Measurements from ENCODE around the gene SLC25A39. TPM values are rescaled to one million over a fixed set of nuclear protein-coding genes. Genes with fewer than 3 reads are reported as not detected.

Gene SLC25A39
- total RNA-seq, 2 experiments from 2014 or later: 149 to 153 TPM

- intact Hi-C loops (cut with micrococcal nuclease): no loop called here
- POLR2A ChIA-PET: interaction anchor here (0.8 kb wide), 1 partner anchor 16 kb away, joined by 3 read pairs; no protein-coding TSS in a partner anchor
- no peak overlapping the region for H3K27ac Mint-ChIP-seq
- TF ChIP-seq, protein P1, sequence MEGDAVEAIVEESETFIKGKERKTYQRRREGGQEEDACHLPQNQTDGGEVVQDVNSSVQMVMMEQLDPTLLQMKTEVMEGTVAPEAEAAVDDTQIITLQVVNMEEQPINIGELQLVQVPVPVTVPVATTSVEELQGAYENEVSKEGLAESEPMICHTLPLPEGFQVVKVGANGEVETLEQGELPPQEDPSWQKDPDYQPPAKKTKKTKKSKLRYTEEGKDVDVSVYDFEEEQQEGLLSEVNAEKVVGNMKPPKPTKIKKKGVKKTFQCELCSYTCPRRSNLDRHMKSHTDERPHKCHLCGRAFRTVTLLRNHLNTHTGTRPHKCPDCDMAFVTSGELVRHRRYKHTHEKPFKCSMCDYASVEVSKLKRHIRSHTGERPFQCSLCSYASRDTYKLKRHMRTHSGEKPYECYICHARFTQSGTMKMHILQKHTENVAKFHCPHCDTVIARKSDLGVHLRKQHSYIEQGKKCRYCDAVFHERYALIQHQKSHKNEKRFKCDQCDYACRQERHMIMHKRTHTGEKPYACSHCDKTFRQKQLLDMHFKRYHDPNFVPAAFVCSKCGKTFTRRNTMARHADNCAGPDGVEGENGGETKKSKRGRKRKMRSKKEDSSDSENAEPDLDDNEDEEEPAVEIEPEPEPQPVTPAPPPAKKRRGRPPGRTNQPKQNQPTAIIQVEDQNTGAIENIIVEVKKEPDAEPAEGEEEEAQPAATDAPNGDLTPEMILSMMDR (IDR thresholded peaks at IDR 0.05): no peak
- DNase-seq (no peak), ATAC-seq (no peak)
- CTCF ChIA-PET: no interaction called here
- H3K27me3 Mint-ChIP-seq: peaks cover 30% of the 10 kb centered on the region
- H3K4me1 Mint-ChIP-seq (ENCODE audit: low read depth): peaks cover 18% of the 10 kb centered on the region
- no peaks in the 10 kb centered on the region for H3K36me3 Mint-ChIP-seq (ENCODE audit: low read depth)
- H3K9me3 Mint-ChIP-seq: no peaks in the 10 kb centered on the region
- no peak overlapping the region for H3K4me3 Mint-ChIP-seq
Measured at GRCh38 chr17:44312396-44313104, 12.1 kb downstream of the SLC25A39 start.

DNA sequence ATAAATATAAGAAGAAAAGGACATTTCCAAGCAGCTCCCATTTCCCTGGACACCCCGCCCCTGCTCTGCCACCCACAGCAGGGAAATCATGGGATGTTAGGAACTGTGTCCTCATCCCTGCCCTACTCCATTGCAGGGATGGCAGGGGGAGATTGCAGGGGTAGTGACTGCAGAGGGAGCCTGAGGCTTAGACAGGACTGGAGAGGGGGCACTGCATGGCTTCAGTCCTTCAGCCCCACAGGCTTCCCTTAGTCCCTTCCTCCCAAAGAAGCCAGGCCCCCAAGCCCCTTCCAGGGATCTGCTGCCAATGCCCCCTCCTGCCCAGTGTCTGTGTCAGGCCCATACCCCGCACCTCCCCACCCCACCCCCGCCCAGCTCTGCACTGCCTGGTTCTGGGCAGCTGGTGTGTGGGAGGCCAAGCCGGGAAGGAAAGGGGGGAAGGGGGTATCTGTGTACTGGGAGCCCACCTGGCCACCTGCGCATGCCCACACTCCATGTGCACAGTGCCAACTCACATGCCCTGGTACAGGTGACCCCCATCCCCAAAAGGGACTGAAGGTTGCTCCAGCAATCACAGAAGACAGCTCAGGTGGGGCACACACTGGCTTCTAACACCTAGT is 13.0 kb downstream of the SLC25A39 start:
- H3K4me1 Mint-ChIP-seq (ENCODE audit: low read depth): peaks cover 21% of the 10 kb centered on the region
- no peak overlapping the region for H3K4me3 Mint-ChIP-seq
- no peak overlapping the region for H3K27ac Mint-ChIP-seq
- intact Hi-C loops (cut with micrococcal nuclease): no loop called here
- DNase-seq (no peak), ATAC-seq (no peak)
- POLR2A ChIA-PET: interaction anchor here (0.8 kb wide), 1 partner anchor 17 kb away, joined by 3 read pairs; no protein-coding TSS in a partner anchor
- no peaks in the 10 kb centered on the region for H3K9me3 Mint-ChIP-seq
- peaks cover 29% of the 10 kb centered on the region for H3K27me3 Mint-ChIP-seq
- no peaks in the 10 kb centered on the region for H3K36me3 Mint-ChIP-seq (ENCODE audit: low read depth)
- CTCF ChIA-PET: no interaction called here
- TF ChIP-seq, protein P1 (IDR thresholded peaks at IDR 0.05): no peak

DNA sequence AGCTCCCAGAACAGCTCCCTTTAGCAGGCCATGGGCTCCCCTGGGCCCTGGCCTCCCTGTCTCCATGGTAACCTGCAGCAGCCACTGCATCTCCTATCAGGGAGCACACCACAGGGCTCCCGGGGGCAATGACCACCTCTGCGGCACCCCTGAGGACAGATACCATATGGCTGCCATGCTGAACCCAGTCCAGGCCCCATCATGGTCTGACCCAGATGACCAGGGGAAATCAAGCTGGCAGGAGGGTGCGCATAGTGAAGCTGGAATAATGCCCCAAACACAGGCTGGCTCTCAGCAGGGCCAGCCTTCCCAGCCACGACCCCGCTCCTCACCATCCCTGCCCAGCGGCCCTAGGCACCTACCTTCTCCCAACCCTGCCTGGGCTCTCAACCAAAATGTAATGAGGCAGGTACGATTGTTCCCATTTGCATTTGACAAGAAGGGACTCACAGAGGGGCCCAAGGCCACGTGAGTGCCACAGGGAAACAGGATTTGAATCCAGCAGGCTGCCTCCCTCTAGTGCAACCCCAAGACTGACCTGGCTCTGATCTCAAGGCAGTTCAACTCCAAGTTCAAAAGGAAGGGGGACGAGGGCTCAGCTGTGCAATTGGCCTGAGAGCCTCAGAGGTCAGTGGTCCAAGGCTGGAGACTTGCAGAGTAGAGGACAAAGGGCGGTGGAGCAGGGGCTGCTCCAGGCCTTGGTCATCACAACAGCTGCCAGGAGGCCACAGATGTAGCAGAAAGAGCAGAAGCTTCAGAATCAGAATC is 13.8 kb downstream of the SLC25A39 start:
- Mint-ChIP-seq H3K36me3 (ENCODE audit: low read depth) (no peaks in the 10 kb centered on the region), H3K27ac (no peak overlapping the region), H3K27me3 (peaks cover 26% of the 10 kb centered on the region), H3K9me3 (no peaks in the 10 kb centered on the region), H3K4me3 (no peak overlapping the region), H3K4me1 (ENCODE audit: low read depth) (peaks cover 14% of the 10 kb centered on the region)
- TF ChIP-seq, protein P1 (IDR thresholded peaks at IDR 0.05): no peak
- POLR2A ChIA-PET: interaction anchor here (0.8 to 1.4 kb wide), 2 partner anchors 8 to 12 kb away, joined by 3 read pairs; no protein-coding TSS in a partner anchor
- CTCF ChIA-PET: interaction anchor here (1.1 kb wide), 2 partner anchors 10 to 14 kb away, joined by 3 read pairs; partner anchors contain the start of gene SLC25A39
- intact Hi-C loops (cut with micrococcal nuclease): no loop called here
- no peak for ATAC-seq
- no peak for DNase-seq

GRCh38 chr17:44310188-44310587 is 14.4 kb downstream of the SLC25A39 start:
- no peaks in the 10 kb centered on the region for H3K9me3 Mint-ChIP-seq
- H3K27me3 Mint-ChIP-seq: peaks cover 21% of the 10 kb centered on the region
- H3K36me3 Mint-ChIP-seq (ENCODE audit: low read depth): no peaks in the 10 kb centered on the region
- ChIA-PET CTCF (interaction anchor here (1.1 kb wide), 5 partner anchors 11 to 100 kb away, joined by 3 read pairs; partner anchors contain the start of gene SLC25A39), POLR2A (interaction anchor here (0.8 to 1.4 kb wide), 2 partner anchors 8 to 13 kb away, joined by 3 read pairs; no protein-coding TSS in a partner anchor)
- ATAC-seq (no peak), DNase-seq (no peak)
- intact Hi-C loops (cut with micrococcal nuclease): no loop called here
- no peak overlapping the region for H3K27ac Mint-ChIP-seq
- TF ChIP-seq, protein P1 (IDR thresholded peaks at IDR 0.05): no peak
- no peak overlapping the region for H3K4me3 Mint-ChIP-seq
- peaks cover 9% of the 10 kb centered on the region for H3K4me1 Mint-ChIP-seq (ENCODE audit: low read depth)
